Measurements from ENCODE around the gene LGALS3BP.
A peak's percentile ranks its signal among the peaks of the same experiment; 100 is the strongest.

LGALS3BP gene

GRCh38 chr17:78970834-78971755 lies 8.6 kb downstream of the LGALS3BP start:
- Histone ChIP-seq H3K79me2 (ENCODE audit: insufficient read depth, low read length) (no peaks in the 10 kb centered on the region), H2AFZ (ENCODE audit: low read depth, low read length, severe bottlenecking) (no peak overlapping the region), H4K20me1 (ENCODE audit: low read depth, low read length) (no peaks in the 10 kb centered on the region), H3K9me2 (replicated peaks; ENCODE audit: insufficient read depth, low read length) (no peaks in the 10 kb centered on the region), H3K27ac (ENCODE audit: low read depth, low read length) (no peak overlapping the region), H3K36me3 (ENCODE audit: low read length) (no peaks in the 10 kb centered on the region), H3K4me3 (ENCODE audit: insufficient read depth, low read length, poor library complexity, severe bottlenecking) (no peak overlapping the region), H3F3A (ENCODE audit: insufficient read depth) (no peaks in the 10 kb centered on the region), H3K4me2 (ENCODE audit: low read depth, low read length, poor library complexity, severe bottlenecking) (no peak overlapping the region), H3K27me3 (ENCODE audit: low read length) (no peaks in the 10 kb centered on the region), H3K9me3 (ENCODE audit: insufficient read depth, low read length) (no peaks in the 10 kb centered on the region), H3K9ac (ENCODE audit: low read length) (no peak overlapping the region)
- TF ChIP-seq CTCF (IDR thresholded peaks at IDR 0.05; ENCODE audit: insufficient read depth, low read length, poor library complexity, severe bottlenecking) (peak; percentile 89), EZH2phosphoT487 (conservative IDR thresholded peaks at IDR 0.05; ENCODE audit: low read length) (no peak)

GRCh38 chr17:78969865-78970264 lies 9.9 kb downstream of the LGALS3BP start:
- Histone ChIP-seq H3K9me2 (replicated peaks; ENCODE audit: insufficient read depth, low read length) (no peaks in the 10 kb centered on the region), H2AFZ (ENCODE audit: low read depth, low read length, severe bottlenecking) (no peak overlapping the region), H3K4me2 (ENCODE audit: low read depth, low read length, poor library complexity, severe bottlenecking) (no peak overlapping the region), H3K27ac (ENCODE audit: low read depth, low read length) (no peak overlapping the region), H3K36me3 (ENCODE audit: low read length) (no peaks in the 10 kb centered on the region), H3K4me3 (ENCODE audit: insufficient read depth, low read length, poor library complexity, severe bottlenecking) (no peak overlapping the region), H3F3A (ENCODE audit: insufficient read depth) (no peaks in the 10 kb centered on the region), H3K27me3 (ENCODE audit: low read length) (no peaks in the 10 kb centered on the region), H4K20me1 (ENCODE audit: low read depth, low read length) (no peaks in the 10 kb centered on the region), H3K79me2 (ENCODE audit: insufficient read depth, low read length) (no peaks in the 10 kb centered on the region), H3K9me3 (ENCODE audit: insufficient read depth, low read length) (no peaks in the 10 kb centered on the region), H3K9ac (ENCODE audit: low read length) (no peak overlapping the region)
- TF ChIP-seq EZH2phosphoT487 (conservative IDR thresholded peaks at IDR 0.05; ENCODE audit: low read length) (no peak), CTCF (IDR thresholded peaks at IDR 0.05; ENCODE audit: insufficient read depth, low read length, poor library complexity, severe bottlenecking) (no peak)

GRCh38 chr17:78967782-78968362 lies 11.9 kb downstream of the LGALS3BP start:
- TF ChIP-seq CTCF (IDR thresholded peaks at IDR 0.05; ENCODE audit: insufficient read depth, low read length, poor library complexity, severe bottlenecking) = no peak
- no peak for TF ChIP-seq EZH2phosphoT487 (conservative IDR thresholded peaks at IDR 0.05; ENCODE audit: low read length)

More at GRCh38 chr17:78967782-78968362, 11.9 kb downstream of the LGALS3BP start:
- H3K9me2 ChIP-seq (replicated peaks; ENCODE audit: insufficient read depth, low read length) = no peaks in the 10 kb centered on the region
- H3K4me2 ChIP-seq (ENCODE audit: low read depth, low read length, poor library complexity, severe bottlenecking) = no peak overlapping the region
- H3K79me2 ChIP-seq (ENCODE audit: insufficient read depth, low read length) = no peaks in the 10 kb centered on the region
- no peak overlapping the region for H3K9ac ChIP-seq (ENCODE audit: low read length)
- H3F3A ChIP-seq (ENCODE audit: insufficient read depth) = no peaks in the 10 kb centered on the region
- no peaks in the 10 kb centered on the region for H3K27me3 ChIP-seq (ENCODE audit: low read length)
- H3K4me3 ChIP-seq (ENCODE audit: insufficient read depth, low read length, poor library complexity, severe bottlenecking) = no peak overlapping the region
- H3K27ac ChIP-seq (ENCODE audit: low read depth, low read length) = no peak overlapping the region
- no peaks in the 10 kb centered on the region for H3K36me3 ChIP-seq (ENCODE audit: low read length)
- no peaks in the 10 kb centered on the region for H4K20me1 ChIP-seq (ENCODE audit: low read depth, low read length)
- no peaks in the 10 kb centered on the region for H3K9me3 ChIP-seq (ENCODE audit: insufficient read depth, low read length)
- no peak overlapping the region for H2AFZ ChIP-seq (ENCODE audit: low read depth, low read length, severe bottlenecking)

Measured in SU-DHL-6 (cell line).